NOMO-1 (cell line): ENCODE data around the gene TBX2.

ENCODE experiments used
- DNase-seq, 2 experiments: peaks; one replicate each; lab custom pipeline; 2025; ENCODE audit not compliant: unreplicated experiment in 2 of 2; lab: John Stamatoyannopoulos, UW

The TBX2 gene

GRCh38 chr17:61368049-61368831, 31.4 kb upstream of the TBX2 start:
- DNase-seq = no peak

GRCh38 chr17:61368832-61369450, 30.7 kb upstream of the TBX2 start:
- DNase-seq = no peak

DNA sequence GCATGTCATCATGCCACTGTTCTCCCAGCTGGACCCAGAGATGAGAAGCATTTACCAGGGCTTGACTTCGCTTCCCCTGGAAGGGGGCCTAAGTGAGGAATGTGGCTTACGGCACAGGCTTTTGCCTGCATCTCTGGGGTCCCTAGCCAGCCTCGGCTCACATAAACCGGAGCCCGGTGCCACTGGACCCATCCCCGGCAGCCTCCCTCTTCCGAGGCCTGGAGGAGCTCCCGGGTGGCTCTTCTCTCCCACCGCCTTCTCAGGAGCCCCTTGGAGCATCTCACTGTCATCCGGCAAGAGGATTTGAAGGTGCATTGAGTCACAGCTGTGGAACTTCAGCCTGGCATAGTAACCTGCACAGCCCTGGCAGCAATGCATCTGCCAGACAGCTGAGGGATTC, 29.9 kb upstream of the TBX2 start:
- no peak for DNase-seq

DNA sequence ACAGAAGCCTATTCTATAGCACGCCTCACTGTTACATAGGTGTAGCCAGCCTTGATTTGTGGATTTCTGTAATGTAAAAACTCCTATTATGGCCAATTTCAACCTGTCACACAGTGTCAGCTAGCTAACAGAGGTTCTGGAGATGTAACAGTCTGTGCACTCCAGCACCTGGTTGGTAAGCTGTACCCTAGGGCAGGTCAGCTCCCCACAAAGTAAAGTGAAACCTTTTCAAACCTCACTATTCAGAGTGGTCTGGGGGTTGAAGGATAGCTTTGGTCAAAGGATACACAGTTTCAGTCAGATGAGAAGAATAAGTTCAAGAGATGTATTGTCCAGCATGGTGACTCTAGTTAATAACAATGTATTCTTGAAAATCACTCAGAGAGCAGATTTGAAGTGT, 28.5 kb upstream of the TBX2 start:
- DNase-seq = no peak

- no peak for DNase-seq
Measured at GRCh38 chr17:61371606-61372005, 28.0 kb upstream of the TBX2 start.

DNA sequence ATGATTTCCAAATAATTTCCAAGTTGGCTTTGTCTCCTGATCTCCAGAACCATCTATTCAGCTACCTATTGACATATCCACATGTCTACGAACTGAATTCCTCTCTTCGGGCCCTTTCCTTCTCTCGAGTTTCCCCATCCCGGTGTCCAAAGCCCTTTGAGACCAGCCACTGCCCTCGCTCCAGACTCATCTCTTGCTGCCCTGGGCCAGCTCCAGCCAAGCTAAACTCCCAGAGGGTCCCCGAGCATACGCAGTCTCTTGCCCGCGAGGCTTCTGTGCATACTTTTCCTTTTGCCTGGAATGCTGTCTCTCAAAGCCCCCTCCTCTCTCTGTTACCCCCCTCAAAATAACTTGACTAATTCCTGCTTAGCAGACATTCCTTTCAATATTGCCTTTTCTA, 27.2 kb upstream of the TBX2 start:
- no peak for DNase-seq

DNA sequence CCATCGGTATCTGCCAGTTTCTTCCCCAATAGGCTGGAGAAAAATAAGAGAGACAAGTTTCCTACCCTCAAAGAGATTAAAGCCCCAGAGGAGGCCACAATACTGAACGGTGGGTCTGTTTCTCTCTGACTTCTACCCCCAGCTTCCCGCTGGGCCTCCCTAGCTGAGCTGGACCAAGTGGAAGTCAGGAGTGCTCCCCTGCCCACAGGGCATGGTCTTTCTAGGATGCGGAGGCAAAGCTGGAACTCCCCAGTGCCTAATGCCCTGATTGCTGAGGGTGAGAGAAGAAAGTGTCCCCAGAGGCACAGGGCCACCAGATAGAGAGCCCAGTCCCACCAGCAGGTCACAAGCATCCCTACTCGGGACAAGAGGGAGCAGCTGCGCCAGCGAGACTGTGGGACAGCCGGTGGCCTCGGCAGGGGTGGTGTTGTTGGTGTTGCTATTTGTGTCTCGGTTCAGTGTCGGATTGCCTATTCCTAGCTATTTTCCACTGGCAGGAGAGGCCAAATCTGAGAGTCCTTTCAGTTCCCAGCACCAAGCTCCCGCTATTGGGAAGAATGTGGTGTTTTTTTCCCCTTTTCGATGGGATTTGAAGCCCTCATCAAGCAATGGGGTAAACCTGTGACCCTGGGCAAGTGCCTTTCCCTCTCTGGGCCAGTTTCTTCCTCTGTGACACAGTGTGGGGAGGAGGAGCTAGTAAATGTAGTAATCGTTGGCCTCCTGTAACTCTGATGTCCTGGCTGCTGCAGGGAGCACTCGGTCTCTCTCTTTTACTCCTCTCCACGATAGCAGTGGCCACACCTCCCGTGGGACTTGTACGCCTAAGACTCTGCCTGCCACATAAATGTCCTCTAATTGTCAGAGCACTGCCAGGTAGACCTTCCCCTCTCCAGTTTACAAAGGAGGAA, 22.5 kb upstream of the TBX2 start:
- no peak for DNase-seq

DNA sequence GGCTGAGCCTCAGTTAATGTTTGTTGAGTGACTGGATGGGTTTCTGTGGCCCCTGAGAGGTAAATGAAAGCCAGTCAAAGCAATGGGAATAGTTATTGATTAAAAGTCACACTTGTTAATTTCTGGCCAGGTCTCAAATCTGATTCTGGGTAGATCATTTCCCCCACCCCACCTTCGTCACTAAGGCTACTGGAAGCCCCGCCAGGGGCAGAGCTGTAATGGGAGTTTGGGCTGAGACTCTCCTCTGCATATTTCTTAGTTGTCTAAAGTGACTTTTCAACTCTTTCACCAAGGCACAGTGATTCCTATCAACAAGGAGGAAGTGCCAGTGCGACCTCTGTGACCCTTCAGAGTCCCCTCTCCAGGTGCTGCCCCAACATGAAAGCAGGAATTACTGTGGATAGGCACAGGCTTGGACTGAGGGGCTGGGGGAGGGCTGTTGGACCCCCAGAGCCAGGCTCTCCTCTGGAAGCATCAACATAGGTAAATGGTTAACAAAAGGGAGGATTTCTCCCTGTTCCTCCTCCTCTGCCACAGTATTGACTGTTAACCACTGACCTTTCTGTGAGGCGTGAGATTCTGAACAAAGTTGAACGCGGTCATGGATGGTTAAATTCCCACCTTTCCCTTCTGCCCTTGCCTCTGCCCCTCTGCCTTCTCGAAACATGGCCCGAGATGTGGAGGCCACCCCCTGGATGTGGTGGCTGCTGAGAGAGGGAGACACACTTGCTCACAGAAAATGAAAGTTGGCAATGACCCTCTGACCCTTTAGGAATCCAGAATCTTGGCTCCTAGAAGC, 20.8 kb upstream of the TBX2 start:
- DNase-seq = no peak

DNA sequence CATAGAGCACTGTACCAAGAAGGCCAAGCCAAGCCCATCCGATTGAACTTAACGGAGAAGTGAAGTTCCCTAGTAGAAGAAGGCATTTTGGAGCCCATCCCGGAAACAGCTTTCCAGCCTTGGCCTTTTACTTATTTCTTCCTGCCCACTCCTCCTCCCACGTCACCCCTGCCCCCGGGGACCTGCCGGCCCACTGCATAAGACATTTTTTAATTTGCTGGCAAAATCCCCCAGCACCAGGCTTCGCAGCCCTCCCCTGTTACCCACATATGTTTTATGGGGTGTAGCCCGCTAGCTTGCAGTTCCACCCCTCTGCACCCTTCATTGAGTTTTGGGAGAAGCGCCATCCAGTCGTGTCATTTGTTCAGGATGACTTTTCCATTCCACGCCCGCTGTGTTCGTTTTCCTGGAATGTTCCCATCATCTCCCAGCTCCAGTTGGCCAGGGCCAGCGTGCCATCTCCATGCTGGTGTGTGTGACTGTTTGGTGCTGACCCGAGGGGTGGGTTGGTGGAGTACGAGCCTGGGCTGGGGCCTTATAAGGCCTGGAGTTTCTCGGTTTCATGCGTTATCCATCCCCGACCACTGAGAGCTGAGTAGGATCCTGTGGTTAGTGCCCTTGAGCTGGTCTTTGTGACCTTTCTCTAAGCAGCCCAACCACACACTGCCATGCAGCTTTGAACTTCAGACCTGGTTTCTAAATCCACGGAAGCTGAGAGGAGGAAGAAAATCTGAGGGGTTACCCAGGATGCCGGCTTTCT, 20.0 kb upstream of the TBX2 start:
- no peak for DNase-seq

- DNase-seq = no peak
Measured at GRCh38 chr17:61380217-61380835, 19.3 kb upstream of the TBX2 start.

DNA sequence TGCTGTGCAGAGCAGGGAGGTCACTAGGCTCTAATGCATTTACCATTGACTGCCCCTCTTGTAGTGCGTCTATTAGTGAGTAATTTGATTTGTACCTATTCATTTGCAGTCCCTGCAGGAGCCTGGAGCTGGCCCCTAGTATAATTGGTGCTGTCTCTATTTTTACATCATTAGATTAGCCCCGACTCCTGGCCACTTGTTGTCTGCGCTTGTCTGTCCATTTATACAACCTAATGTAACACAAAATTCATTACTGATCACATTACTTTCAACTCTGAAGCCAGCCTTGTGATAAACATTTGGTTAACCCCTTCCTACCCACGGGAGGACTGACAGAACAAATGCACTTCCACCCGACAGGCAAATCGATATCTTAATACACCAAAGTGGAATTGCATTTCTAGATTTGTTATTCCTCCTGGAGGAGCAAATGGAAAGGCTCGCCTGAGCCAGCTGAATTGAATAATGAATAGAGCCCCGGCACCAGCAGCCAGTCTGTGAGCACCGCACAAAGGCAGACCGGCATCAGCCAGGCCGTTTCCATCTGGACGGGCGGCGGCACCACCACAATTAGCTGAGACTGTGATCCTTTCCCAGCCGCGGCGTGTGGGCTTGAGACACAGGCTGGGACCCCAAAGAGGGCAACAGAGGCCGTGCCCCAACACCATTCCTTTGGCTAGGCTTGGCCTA, 18.7 kb upstream of the TBX2 start:
- no peak for DNase-seq

GRCh38 chr17:61381537-61381936, 18.1 kb upstream of the TBX2 start:
- no peak for DNase-seq

- DNase-seq = no peak
Measured at GRCh38 chr17:61382796-61383688, 16.6 kb upstream of the TBX2 start.

DNA sequence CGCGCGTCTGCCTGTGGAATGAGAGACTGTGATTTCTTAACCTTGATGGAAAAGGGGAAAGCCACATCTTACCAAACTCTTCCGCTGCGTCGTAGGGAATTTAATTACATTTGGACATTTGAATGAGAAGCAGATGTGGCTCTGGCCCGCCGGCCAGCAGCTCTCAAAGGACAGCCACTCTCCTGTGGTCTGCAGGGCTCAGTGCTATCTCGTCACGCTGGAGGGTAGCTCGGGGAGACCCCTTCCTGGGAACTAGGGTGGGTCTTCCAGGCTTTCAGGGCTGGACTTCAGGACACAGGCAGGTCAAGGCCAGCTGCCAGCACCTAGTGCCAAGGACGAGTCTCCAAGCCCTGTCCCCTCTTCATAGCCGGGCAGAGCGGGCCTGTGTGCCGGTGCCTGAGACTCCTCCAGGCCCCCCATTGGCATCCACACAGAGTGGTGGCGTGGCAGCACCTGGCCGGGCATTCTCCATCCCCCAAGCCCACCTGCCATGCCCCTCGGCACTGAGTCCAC, 15.9 kb upstream of the TBX2 start:
- no peak for DNase-seq

GRCh38 chr17:61384354-61384691, 15.3 kb upstream of the TBX2 start:
- no peak for DNase-seq

GRCh38 chr17:61384692-61385576, 14.7 kb upstream of the TBX2 start:
- DNase-seq = no peak
